A673 (cell line): Measurements from ENCODE around the gene B3GLCT. TPM values are rescaled to one million over a fixed set of nuclear protein-coding genes. Genes with fewer than 3 reads are reported as not detected.

ENCODE experiments used
- BruUV-seq: library from RNA; stranded (reverse); fragments of 400-500 nt; replicated peaks from 2 replicates; lab custom pipeline; 2021; lab: Mats Ljungman, UMichigan
- CTCF ChIA-PET: fragments of 300-600 bp; sonication (Branson Sonifier 250); formaldehyde crosslinking; loops from one replicate; lab custom pipeline; 2022; ENCODE audit warnings: antibody characterized with exemption; lab: Charles Lee
- POLR2A ChIA-PET: fragments of 300-600 bp; sonication (Branson Sonifier 250); formaldehyde crosslinking; loops from one replicate; lab custom pipeline; 2022; ENCODE audit warnings: antibody characterized with exemption; ENCODE audit not compliant: low non-redundant PET; lab: Charles Lee
- DNase-seq: peaks from one replicate; pipeline ENCODE4 v3.0.0-alpha.2; 2015; ENCODE audit warnings: low spot score
- H3K27ac ChIP-seq: fragments of 200-600 bp; sonication (generic); 2 replicates; pipeline ENCODE4 v1.5.1; 2016; ENCODE audit warnings: mixed run types, low read depth, mild to moderate bottlenecking, mixed read lengths, antibody characterized with exemption, low read length; ENCODE audit not compliant: poor library complexity, severe bottlenecking
- H3K27me3 ChIP-seq: fragments of 200-600 bp; sonication (generic); replicated peaks from 2 replicates; pipeline ENCODE4 v1.6.1; 2017; ENCODE audit warnings: mixed run types, low read depth, mild to moderate bottlenecking, mixed read lengths, antibody characterized with exemption, low read length; ENCODE audit not compliant: insufficient read depth, poor library complexity
- H3K36me3 ChIP-seq: fragments of 200-600 bp; sonication (generic); 2 replicates; pipeline ENCODE4 v1.6.1; 2016; ENCODE audit warnings: mixed run types, mild to moderate bottlenecking, mixed read lengths, antibody characterized with exemption, low read length; ENCODE audit not compliant: insufficient read depth, poor library complexity, severe bottlenecking
- H3K4me1 ChIP-seq: fragments of 200-600 bp; sonication (generic); 2 replicates; pipeline ENCODE4 v1.6.1; 2017; ENCODE audit warnings: mixed run types, mild to moderate bottlenecking, mixed read lengths, antibody characterized with exemption, low read length; ENCODE audit not compliant: insufficient read depth, poor library complexity, severe bottlenecking
- H3K4me3 ChIP-seq: fragments of 200-600 bp; sonication (generic); 2 replicates; pipeline ENCODE4 v1.5.1; 2016; ENCODE audit warnings: low read depth, mixed run types, mild to moderate bottlenecking, mixed read lengths, low read length; ENCODE audit not compliant: poor library complexity, severe bottlenecking
- H3K9me3 ChIP-seq: fragments of 200-600 bp; sonication (generic); 2 replicates; pipeline ENCODE4 v1.6.1; 2016; ENCODE audit warnings: mixed run types, low read depth, mild to moderate bottlenecking, mixed read lengths, antibody characterized with exemption, low read length; ENCODE audit not compliant: poor library complexity, severe bottlenecking
- EZH2 ChIP-seq: fragments of 200-600 bp; sonication (generic); IDR thresholded peaks from 2 replicates; pipeline ENCODE4 v1.6.1; 2017; ENCODE audit warnings: borderline replicate concordance, low read depth, mild to moderate bottlenecking, mixed read lengths, antibody characterized with exemption, low read length; ENCODE audit not compliant: poor library complexity, severe bottlenecking
- intact Hi-C: fragments of 100-400 bp; cut with micrococcal nuclease; formaldehyde crosslinking; loops from one replicate; pipeline ENCODE4 v1.10.0; 2022; ENCODE audit not compliant: unreplicated experiment
- total RNA-seq: library from RNA; stranded (reverse); gene quantifications from 2 replicates; pipeline ENCODE4 v1.2.3, GENCODE V29; 2021
- TF ChIP-seq, protein P1 (sequence below): fragments of 300-800, 200-600 bp; sonication (generic); conservative IDR thresholded peaks from 2 replicates; pipeline ENCODE4 v1.5.1; 2017; ENCODE audit warnings: low read depth, mild to moderate bottlenecking, antibody characterized with exemption, low read length, moderate library complexity, mixed read lengths

Gene B3GLCT
- total RNA-seq, 1 experiment from 2014 or later = 8.5 TPM

DNA sequence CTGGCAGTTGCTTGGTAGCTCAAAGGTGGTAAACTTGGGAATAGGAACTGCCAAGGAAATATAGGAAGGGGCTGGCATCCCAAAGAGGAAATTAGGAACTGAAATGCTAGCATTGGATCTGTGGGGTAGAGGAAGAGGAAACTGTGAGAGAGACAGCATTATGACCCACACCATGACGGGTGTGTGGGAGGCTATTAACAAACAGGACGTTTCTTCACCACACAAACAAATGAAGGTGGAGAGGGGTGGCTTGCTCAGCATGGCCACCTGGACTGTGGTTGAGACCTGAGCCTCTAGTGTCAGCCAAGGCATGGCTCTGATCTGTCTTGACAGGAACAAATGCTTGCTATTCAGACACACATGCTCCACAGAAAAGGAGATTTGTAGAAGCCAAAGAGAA is 178.2 kb downstream of the B3GLCT start:
- H3K4me3 ChIP-seq = no peak overlapping the region
- no peaks in the 10 kb centered on the region for H3K36me3 ChIP-seq
- BruUV-seq = no TSS peak
- H3K27me3 ChIP-seq = no peaks in the 10 kb centered on the region
- intact Hi-C loops = no loop called here
- ChIA-PET POLR2A (no interaction called here), CTCF (no interaction called here)
- no peaks in the 10 kb centered on the region for H3K9me3 ChIP-seq
- TF ChIP-seq, protein P1, sequence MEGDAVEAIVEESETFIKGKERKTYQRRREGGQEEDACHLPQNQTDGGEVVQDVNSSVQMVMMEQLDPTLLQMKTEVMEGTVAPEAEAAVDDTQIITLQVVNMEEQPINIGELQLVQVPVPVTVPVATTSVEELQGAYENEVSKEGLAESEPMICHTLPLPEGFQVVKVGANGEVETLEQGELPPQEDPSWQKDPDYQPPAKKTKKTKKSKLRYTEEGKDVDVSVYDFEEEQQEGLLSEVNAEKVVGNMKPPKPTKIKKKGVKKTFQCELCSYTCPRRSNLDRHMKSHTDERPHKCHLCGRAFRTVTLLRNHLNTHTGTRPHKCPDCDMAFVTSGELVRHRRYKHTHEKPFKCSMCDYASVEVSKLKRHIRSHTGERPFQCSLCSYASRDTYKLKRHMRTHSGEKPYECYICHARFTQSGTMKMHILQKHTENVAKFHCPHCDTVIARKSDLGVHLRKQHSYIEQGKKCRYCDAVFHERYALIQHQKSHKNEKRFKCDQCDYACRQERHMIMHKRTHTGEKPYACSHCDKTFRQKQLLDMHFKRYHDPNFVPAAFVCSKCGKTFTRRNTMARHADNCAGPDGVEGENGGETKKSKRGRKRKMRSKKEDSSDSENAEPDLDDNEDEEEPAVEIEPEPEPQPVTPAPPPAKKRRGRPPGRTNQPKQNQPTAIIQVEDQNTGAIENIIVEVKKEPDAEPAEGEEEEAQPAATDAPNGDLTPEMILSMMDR = no peak
- TF ChIP-seq EZH2 = no peak
- DNase-seq = no peak
- no peak overlapping the region for H3K27ac ChIP-seq
- no peaks in the 10 kb centered on the region for H3K4me1 ChIP-seq

DNA sequence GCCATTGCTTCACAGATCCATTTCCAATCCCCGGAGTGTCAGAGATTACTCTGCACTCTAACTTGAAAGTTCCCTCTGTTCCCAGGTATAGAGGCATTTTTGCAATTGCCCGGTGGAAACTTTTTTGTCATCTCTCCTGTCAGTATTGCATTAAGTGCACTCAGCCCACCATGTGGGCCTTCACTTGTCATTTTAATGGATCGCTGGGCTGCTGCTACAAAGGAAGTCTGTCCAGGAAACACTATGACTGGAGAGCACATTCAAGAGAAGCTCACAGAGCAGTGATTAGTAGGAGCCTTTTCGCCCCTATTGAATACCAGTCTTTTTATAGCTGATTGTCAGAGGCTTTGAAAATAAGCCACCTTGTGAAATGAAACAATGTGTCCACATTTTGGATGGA is 180.9 kb downstream of the B3GLCT start:
- POLR2A ChIA-PET = no interaction called here
- H3K9me3 ChIP-seq = no peaks in the 10 kb centered on the region

More for the DNA sequence above, 180.9 kb downstream of the B3GLCT start:
- BruUV-seq = no TSS peak
- no peaks in the 10 kb centered on the region for H3K36me3 ChIP-seq
- CTCF ChIA-PET = no interaction called here
- H3K4me3 ChIP-seq = no peak overlapping the region
- intact Hi-C loops = no loop called here
- H3K27me3 ChIP-seq = no peaks in the 10 kb centered on the region
- H3K27ac ChIP-seq = no peak overlapping the region
- DNase-seq = peak; percentile 4
- TF ChIP-seq EZH2 = no peak
- TF ChIP-seq, protein P1 = no peak
- no peaks in the 10 kb centered on the region for H3K4me1 ChIP-seq

Other genes with a start within 250 kb of the B3GLCT start
- 271 and 315 TPM in 2 replicates for gene HSPH1, start 38.1 kb upstream of the B3GLCT start, total RNA-seq